Fibroblast of skin of right quadriceps (primary cell): ENCODE data around the gene OLFML2A.

Experiments
- DNase-seq: peaks from one replicate; pipeline ENCODE4 v3.0.0-alpha.2; 2013

Gene OLFML2A

DNA sequence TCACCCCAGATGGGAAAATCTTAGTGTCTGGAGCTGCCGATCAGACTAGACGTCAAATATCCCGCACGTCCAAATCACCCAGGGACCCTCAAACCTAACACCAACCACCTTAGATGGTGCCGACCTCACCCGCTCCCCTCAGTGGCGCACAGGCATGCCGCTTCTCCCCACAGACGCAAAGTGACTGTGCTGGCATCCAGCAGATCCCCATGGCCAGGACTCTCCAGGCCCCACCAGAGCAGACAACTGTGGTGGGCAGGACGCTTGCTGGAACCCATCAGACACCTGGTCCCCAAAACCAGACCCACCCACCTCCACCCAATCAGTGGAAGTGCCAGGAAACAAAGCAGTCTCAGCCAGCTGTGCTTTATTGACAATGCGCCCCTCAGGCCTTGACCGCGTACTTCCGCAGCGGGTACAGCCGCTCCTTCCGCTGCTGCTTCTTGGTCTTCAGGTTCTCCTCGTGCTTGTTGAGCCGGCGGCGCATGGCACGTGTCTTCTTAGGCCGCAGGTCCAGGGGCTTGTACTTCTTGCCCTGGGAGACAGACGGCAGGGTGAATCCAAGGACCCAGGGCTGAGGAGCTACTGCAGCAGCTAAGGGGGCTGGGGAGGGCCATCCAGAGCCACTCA, 80.7 kb downstream of the OLFML2A start:
- DNase-seq, result no peak

DNA sequence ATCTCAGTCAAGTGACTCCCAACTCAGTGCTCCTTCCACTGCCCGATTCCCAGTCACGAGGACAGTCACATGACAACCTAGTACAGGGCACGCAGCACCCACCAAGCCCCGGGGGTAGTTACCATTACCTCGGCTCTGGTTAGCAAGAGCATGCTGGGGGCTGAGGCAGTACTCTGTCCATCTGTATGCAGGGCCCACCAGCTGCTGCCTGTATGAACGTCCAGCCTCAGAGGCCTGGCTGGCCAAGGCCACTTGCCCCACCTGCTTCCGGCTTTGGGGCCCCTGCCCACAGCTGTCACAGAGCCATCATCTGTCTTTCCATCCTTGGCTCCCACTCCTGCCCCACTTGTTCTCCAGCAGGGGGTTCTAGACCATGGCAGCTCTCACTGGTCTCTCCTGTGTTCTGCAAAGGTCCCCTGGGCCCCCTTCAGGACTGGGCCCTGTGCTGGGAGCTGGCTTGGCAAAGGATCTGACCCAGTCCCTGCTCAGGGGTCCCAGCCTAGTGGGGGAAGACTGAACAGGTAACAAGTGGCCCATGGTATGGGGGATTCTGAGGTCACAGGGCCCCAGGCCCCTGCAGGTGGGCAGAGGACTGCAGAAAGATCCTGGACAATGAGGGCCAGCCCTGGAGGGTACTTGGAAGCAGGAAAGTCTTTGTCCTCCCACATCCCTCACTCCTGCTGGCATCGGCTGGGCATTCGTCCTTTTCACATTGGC, 81.6 kb downstream of the OLFML2A start:
- no peak for DNase-seq

DNA sequence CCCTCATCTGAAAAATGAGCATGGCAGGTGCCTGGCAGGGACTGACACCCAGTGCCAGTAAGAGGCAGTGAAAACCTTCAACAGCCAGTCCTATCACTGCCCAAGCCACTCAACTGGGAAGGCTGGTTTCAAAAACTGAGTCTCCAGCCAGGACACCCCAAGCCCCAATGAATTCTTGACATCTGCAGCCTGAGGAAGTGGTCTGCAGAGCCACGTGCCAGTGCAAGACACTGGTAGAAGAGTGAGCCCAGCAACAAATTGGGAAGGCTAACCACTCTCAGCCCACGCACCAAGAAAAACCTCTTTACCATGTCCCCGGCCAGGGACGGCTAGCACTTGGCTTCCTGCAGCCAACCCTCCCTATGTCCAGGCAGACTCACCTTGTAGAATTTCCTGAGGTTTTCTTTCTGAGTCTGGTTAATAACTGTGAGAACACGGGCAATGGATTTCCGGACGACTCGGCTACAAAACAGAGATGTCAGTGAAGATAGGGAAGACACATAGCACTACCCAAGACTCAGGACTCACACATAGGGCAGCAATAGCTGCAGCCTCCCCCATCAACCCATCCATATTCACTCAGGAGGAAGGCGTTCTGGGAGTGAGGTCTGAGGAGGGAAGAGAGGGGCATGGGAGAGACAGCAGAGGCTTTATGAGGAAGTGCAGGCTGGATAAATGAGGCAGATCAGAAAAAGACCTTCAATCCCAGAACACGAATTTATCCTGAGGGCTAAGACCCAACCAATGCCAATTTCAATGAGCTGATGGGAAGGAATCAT, 83.1 kb downstream of the OLFML2A start:
- DNase-seq, result no peak

DNA sequence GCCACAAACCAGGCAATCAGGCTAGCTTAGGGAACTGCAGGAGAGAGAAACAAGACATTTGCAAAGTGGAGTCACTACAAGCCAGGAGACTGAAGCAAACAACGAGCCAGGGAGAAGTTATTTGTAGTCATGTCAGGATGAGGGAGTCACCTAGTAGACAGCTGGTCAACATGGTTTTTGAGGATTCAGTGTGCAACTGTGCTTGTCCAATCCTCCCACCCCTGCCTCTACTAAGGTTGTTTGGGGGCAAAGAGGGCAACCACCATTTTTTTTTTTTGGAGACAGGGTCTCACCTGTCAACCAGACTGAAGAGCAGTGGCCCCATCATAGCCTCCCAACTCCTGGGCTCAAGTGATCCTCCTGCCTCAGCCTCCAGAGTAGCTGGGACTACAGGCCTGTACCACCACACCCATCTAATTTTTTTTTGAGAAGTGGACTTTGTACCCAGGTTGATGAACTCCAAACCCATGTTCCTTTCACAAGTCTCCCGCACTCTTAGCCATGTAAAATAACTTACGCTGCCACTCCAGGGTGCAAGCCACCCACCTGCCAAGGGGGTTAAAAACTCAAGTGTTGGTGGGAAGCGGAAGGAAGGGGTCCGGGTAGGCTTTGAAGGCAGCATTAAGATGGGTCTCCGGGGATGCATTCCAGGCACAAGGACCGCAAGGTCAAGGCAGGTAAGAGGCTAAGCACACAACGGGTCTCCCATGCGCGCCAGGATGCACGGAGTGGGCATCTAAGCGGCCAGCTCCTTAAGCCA, 83.8 kb downstream of the OLFML2A start:
- DNase-seq, result no peak

DNA sequence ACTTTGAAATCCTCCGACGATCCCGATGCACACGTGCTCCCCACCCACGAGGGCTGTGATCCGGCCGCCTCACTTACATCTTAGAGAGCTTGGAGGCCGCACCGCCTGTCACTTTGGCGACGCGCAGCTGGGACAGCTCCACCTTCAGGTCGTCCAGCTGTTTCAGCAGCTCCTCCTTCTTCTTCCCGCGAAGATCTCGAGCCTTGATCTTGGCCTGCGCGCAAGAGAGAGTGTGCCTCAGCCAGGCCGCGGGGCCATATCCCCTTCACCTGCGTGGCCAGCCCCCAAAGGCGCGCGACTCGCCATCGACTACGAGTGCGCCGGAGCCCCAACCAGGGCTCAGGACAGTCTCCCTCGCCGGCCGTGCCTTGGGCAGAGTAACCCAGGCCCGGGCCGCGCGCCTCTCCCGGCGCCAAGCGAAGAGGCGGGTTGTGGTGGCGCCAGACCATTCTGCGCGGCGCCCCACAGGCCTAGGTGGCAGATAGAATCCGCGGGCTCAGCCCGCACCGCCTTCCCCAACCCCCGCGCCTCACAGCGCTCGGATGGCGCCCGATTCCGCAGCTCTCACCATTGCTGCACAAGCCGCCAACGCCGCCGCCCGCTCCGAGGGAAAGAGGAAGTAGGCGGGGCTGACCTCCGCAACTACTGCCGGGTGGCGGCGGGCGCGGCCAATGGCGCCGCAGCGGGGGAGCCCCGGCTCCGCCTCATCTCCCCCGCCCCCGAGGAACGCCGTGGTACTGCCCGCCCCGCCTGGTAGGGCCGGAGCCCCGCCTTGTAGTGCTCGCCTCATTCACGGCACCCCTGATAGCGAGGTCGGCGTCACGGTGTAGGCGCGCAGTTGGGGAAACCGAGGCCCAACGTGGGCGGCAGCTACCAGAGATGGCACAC, 84.7 kb downstream of the OLFML2A start, which contains the start of the genes ARPC5L and RPL35:
TSS of gene ARPC5L (plus strand) at position 789 of the 888 bp plus-strand sequence. CDS start 7,161 bp downstream, outside the sequence.
TSS of gene RPL35 (minus strand) at position 616 of the 888 bp plus-strand sequence. CDS start at position 571, 45 bp downstream.
- DNase-seq, result peak; percentile 94

DNA sequence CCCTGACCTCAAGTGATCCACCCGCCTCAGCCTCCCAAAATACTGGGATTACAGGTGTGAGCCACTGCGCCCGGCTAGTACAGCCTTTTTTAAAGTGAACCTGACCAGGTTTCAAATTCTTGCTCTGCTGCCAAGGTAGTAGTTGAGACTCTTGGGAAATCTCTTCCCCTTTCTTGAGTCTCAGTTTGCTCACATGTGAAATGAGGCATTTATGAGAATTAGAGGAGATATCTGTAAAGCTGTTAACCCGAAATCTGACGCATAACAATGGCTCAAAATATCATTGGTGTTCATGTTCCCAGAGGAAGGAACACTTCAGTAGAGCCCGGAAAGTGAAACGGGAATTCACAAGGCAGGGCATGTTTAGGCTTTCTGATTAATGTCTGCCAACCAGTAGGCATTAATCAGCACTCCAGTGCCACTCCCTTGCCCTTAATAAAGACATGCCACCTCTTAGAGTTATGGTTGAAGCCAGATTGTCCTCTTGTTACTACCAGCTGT, 86.5 kb downstream of the OLFML2A start:
- DNase-seq, result no peak
